Stimulated activated CD4-positive, alpha-beta T cell treated with anti-CD3 and anti-CD28 coated beads, Interleukin-12 subunit alpha, Interleukin-12 subunit beta, amount 100 ng/mL, for 4 hours (primary cell): ENCODE data around the gene SLC6A6.

ENCODE experiments used
- DNase-seq: peaks from one replicate; pipeline ENCODE4 v3.0.0-alpha.2; 2020

The SLC6A6 gene

GRCh38 chr3:14454639-14455310, 52.4 kb downstream of the SLC6A6 start:
- no peak for DNase-seq

- no peak for DNase-seq
Measured at GRCh38 chr3:14455571-14456317, 53.3 kb downstream of the SLC6A6 start.

- DNase-seq = no peak
Measured at GRCh38 chr3:14456794-14457193, 54.4 kb downstream of the SLC6A6 start.

DNA sequence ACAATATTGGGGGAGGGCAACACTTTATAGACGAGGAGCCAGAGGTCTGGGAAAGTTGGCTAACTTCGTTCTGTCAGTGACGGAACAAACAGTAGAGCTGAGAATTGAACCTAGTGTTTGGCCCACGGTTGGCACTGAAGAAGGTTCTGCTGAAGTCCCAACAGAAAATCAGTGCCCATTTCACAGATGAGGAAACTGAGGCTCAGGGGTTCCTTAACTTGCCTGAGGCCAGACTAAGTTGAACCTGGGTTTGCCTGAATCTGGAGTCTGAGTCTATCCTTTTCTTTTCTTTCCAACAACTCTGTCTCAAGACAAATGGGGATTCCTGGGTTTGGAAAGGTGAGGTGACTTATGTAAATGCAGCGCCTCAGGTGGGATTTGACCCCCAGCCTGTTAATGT, 55.1 kb downstream of the SLC6A6 start:
- no peak for DNase-seq

DNA sequence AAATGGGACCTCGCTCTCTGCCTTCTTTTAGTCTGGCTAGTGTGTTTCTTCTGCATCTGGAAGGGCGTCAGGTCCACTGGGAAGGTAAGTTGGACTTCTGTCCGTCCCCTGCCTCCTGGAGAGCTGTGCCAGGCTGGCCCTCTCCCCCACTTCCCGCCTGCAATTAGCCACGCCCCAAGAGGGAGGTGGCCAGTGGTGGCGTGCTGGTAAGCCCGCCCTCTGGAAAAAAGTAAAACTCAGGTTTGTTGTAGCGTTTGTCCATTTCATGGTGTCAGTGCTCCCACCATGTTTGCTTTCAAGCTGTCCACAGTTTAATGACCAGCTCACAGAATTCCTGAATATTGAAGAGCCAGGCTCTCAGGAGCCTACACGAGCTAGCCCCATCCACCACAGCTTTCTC, 55.6 kb downstream of the SLC6A6 start:
- no peak for DNase-seq

- no peak for DNase-seq
Measured at GRCh38 chr3:14458434-14459275, 56.2 kb downstream of the SLC6A6 start.

DNA sequence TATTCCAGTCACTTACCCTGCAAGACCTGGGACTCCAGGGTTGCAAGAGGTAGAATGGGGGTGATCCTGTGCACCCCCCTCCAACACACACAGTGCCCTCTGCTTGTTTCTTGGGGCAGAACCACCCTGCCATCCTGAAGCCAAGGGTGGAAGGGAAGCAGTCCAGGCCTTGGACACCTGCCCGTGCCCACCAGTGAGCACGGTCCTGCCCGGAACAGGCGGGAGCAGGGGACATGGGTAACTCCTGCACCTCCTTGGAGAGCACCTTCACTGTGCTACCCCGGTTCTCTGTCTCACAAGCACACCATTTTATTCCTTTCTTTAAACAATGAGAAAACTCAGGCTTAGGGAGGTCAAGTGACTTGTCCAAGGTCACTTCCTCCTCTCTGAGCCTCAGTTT, 57.0 kb downstream of the SLC6A6 start:
- no peak for DNase-seq

GRCh38 chr3:14459787-14460186, 57.4 kb downstream of the SLC6A6 start:
- DNase-seq = no peak

DNA sequence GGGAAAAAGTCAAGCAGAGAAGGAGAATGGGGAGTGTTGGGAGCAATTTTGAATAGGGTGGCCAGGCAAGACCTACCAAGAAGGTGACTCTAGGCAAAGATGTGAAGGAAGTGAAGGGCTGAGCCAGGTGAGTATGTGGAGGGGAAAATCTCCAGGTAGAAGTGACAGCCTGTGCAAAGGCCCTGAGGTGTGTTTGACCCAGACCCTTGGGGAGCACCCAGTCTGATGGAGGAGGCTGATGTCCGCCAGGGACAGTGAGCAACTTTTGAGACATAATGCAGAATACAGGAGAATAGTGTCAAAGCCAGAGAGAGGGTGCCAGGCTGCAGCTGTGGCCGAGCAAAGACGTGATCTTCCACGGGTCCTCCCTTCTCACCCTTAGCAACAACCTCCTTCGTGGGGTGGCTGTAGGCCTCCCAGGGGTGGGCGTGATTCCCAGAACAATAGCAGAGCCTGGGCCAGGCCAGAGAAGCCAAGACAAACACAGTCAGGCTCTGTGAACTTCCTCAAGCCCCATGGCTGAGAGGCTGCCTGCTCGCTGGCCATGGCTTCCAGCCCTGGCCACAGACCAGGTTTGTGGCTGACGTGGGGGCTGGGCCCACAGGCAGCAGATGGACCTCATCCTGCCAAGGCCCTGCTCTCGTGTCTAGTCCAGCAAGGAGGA, 58.1 kb downstream of the SLC6A6 start:
- DNase-seq = no peak

- no peak for DNase-seq
Measured at GRCh38 chr3:14461006-14461747, 58.8 kb downstream of the SLC6A6 start.

- peak; percentile 23 for DNase-seq
Measured at GRCh38 chr3:14461748-14462324, 59.4 kb downstream of the SLC6A6 start.

DNA sequence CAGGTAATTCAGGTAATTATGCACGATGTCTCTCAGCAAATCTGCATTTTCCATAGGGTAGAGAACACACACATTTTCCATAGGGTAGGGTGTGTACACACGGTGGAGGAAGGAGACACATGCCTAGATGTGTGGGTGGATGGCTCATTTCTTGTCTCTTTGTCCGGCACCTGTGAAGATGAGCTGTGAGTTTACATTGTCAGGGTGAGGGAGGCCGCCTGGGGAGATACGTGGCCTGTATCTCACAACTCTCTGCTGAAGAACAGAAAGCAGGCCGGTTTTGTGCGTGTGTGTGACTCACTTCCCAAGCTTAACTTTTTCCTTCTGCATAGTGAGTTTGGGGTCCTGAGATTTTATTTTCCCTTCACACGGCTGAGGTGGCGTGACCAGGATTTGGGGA, 60.3 kb downstream of the SLC6A6 start:
- no peak for DNase-seq

DNA sequence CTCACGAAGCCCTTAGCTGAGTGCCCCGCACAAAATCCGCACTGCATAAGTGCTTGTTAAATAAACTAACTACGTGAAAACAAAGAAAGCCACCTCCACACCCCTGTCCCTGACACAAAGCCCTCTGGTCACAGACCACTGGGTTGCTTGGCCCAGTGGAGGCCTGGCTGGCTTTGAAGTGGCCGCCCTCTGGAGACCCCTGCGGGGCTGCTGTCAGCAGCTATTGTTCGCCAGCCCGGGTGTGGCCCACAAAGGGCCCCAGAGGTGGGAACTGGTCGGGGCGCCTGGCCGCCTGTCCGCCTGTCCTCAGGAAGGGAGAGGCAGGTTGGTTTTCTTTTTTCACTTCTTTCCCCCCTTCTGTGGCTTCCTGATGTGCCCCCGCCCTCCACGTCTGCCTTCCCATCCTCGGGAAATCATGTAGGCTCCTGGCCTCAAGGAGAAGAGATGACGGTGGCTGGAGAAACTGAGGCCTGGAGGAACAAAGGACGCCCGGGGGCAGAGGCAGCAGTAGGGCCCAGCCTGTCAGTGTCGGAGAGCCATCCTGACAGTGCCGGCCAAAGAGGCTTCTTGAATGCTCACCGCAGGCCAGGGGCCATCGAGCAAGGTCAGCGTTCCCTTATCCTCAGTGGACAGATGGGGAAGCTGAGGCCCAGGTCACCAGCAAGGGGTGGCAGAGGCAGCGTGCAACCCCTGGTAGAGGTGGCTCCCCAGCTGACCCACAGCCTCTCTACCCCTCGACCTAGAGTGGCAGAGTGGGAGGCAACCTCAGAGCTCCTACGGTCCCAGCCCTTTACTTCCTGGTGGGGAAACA, 61.1 kb downstream of the SLC6A6 start:
- DNase-seq = no peak

GRCh38 chr3:14464141-14464465, 61.7 kb downstream of the SLC6A6 start:
- DNase-seq = no peak

DNA sequence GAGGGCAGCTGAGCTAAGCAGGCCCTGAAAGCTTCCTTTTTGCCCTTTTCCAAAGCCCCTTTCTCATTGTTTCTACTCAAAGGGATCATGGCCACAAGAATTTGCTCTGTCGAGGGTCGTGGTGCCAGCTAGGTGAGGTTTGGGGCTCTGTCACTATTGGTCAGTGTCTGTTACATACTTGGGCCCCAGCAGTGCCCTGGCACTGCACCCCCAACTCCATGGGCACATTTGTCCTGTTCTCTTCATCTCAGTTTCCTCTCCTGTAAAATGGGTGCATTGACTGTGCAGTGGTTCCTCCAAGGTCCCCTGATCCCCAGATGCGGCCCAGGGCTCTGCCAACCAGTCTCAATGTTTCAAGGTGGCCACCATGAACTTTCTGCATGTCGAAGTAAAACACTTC, 62.1 kb downstream of the SLC6A6 start:
- no peak for DNase-seq

DNA sequence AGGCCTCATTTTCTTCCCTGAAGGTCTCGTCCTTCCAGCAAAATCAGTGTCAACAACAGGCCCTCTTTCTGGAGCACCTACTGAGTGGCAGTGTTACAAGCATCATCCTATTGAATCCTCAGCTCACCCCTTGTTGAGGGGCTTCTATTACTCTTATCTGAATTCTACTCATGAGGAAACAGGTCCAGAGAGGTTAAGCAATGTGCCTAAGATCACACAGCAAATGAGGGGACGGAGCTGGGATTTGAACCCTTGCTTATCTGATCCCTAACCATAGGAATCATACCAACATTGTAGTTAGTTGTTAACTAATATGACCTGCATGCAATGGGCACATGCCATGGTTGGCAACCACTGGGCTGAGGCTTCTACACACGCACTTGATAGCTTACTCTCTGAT, 63.0 kb downstream of the SLC6A6 start:
- no peak for DNase-seq

DNA sequence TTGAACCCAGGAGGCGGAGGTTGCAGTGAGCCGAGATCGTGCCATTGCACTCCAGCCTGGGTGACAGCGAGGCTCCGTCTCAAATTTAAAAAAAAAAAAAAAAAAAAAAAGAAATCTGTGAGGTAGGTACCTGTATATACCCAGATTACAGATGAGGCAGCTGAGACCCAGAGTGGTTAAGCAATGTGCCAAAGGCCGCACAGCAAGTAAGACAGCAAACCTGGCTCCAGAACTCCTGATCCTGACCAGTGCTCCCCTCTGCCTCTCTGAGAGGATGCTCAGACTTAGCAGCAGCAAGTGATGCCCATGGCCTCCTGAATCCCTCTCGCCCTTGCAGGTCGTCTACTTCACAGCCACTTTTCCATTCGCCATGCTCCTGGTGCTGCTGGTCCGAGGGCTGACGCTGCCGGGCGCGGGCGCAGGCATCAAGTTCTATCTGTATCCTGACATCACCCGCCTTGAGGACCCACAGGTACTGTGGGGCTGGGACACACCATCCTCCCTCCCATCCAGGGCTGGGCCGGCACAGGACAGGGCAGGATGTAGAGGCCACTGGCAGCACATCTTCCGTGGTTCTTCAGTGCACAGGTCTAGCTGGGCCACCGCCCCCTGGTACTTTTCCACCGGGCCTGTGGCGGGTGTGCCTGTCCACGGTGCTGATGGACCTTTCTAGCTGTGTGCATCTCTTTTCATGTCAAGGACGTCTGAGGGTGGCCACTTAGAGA, 63.9 kb downstream of the SLC6A6 start:
- no peak for DNase-seq

- DNase-seq = peak; percentile 46
Measured at GRCh38 chr3:14467814-14468620, 65.6 kb downstream of the SLC6A6 start.

GRCh38 chr3:14468621-14468981, 66.2 kb downstream of the SLC6A6 start:
- no peak for DNase-seq

- no peak for DNase-seq
Measured at GRCh38 chr3:14470461-14470860, 68.1 kb downstream of the SLC6A6 start.
